Measurements from ENCODE around the gene ZBTB32. TPM values are rescaled to one million over a fixed set of nuclear protein-coding genes. Genes with fewer than 3 reads are reported as not detected.
A peak's percentile ranks its signal among the peaks of the same experiment; 100 is the strongest.

Gene ZBTB32
- total and polyA plus RNA-seq, 12 donors: 0.03 to 0.12 TPM; not detected in 10

- peaks cover 0 to 97% (median 51%) of the 10 kb centered on the region in 9 donors for H3K36me3 ChIP-seq
- peaks cover 0 to 8% (median 6%) of the 10 kb centered on the region in 9 donors for H3K4me1 ChIP-seq
- no peaks in the 10 kb centered on the region for H3K9me3 ChIP-seq
- ATAC-seq (no peak), DNase-seq (no peak)
- H3K27me3 ChIP-seq: no peaks in the 10 kb centered on the region
- TF ChIP-seq CTCF (IDR thresholded peaks at IDR 0.05): no peak
- WGBS, 2 donors: 80 to 88% methylated on average over 5 of the region's 5 CpGs
- intact Hi-C loops (cut with DNase I): no loop called here
- H3K4me3 ChIP-seq: no peak overlapping the region
- no peak overlapping the region for H3K27ac ChIP-seq
Observed at GRCh38 chr19:35734889-35735288, 30.5 kb downstream of the ZBTB32 start.

- 84 to 87% methylated on average over 22 of the region's 22 CpGs for WGBS, 2 donors
- DNase-seq: no peak
- H3K27ac ChIP-seq: no peak overlapping the region
Observed at GRCh38 chr19:35736913-35737886, 32.8 kb downstream of the ZBTB32 start.

GRCh38 chr19:35738021-35738886 is 33.9 kb downstream of the ZBTB32 start:
- Histone ChIP-seq H3K27ac (no peak overlapping the region), H3K36me3 (peaks cover 0 to 71% (median 21%) of the 10 kb centered on the region in 9 donors), H3K4me1 (peaks cover 0 to 36% (median 17%) of the 10 kb centered on the region in 9 donors), H3K9me3 (no peaks in the 10 kb centered on the region), H3K27me3 (no peaks in the 10 kb centered on the region), H3K4me3 (no peak overlapping the region)
- TF ChIP-seq CTCF (IDR thresholded peaks at IDR 0.05): no peak
- intact Hi-C loops (cut with DNase I): no loop called here
- no peak for DNase-seq
- 92% methylated on average over 37 of the region's 37 CpGs for WGBS, 2 donors
- no peak for ATAC-seq

More at GRCh38 chr19:35736913-35737886, 32.8 kb downstream of the ZBTB32 start:
- Histone ChIP-seq H3K4me1 (peaks cover 0 to 26% (median 17%) of the 10 kb centered on the region in 9 donors), H3K4me3 (no peak overlapping the region), H3K27me3 (no peaks in the 10 kb centered on the region), H3K9me3 (no peaks in the 10 kb centered on the region), H3K36me3 (peaks cover 0 to 74% (median 28%) of the 10 kb centered on the region in 9 donors)
- intact Hi-C loops (cut with DNase I): no loop called here
- no peak for ATAC-seq
- no peak for TF ChIP-seq CTCF (IDR thresholded peaks at IDR 0.05)

- H3K36me3 ChIP-seq: peaks cover 0 to 65% (median 17%) of the 10 kb centered on the region in 9 donors
- intact Hi-C loops (cut with DNase I): no loop called here
- no peak overlapping the region for H3K4me3 ChIP-seq
- DNase-seq (no peak), ATAC-seq (no peak)
- peak overlapping the region in 2 of 10 donors; percentile 15 to 95 for H3K27ac ChIP-seq
- WGBS, 2 donors: 83 to 88% methylated on average over 2 of the region's 2 CpGs
- TF ChIP-seq CTCF (IDR thresholded peaks at IDR 0.05): no peak
- no peaks in the 10 kb centered on the region for H3K9me3 ChIP-seq
- H3K4me1 ChIP-seq: peaks cover 0 to 42% (median 20%) of the 10 kb centered on the region in 9 donors
- H3K27me3 ChIP-seq: no peaks in the 10 kb centered on the region
Observed at GRCh38 chr19:35738887-35739229, 34.5 kb downstream of the ZBTB32 start.
